K562 (cell line): ENCODE data around the gene ABHD5. TPM values are rescaled to one million over a fixed set of nuclear protein-coding genes. Genes with fewer than 3 reads are reported as not detected.

ENCODE experiments used
- BCOR ChIP-seq: fragments of 450-650 bp; IDR thresholded peaks from 2 replicates; pipeline ENCODE4 v1.6.1; 2016
- BRD9 ChIP-seq: fragments of 450-650 bp; IDR thresholded peaks from 2 replicates; pipeline ENCODE4 v1.6.1; 2018; ENCODE audit warnings: low read depth; ENCODE audit not compliant: partially characterized antibody
- GTF2E2 ChIP-seq: fragments of 200-800 bp; sonication (Bioruptor generic); IDR thresholded peaks from 2 replicates; pipeline ENCODE4 v1.6.1; 2016; ENCODE audit warnings: missing genetic modification characterization, missing compliant biosample characterization
- KLF6 ChIP-seq: fragments of 250-450 bp; sonication (Bioruptor Pico); IDR thresholded peaks from 2 replicates; pipeline ENCODE4 v1.4.0; 2020; ENCODE audit warnings: mild to moderate bottlenecking, moderate library complexity, borderline replicate concordance
- POU5F1 ChIP-seq: fragments of 150-350 bp; IDR thresholded peaks from 2 replicates; pipeline ENCODE4 v1.6.1; 2014; ENCODE audit warnings: borderline replicate concordance, low read length, low read depth, mild to moderate bottlenecking; ENCODE audit not compliant: partially characterized antibody
- PURB ChIP-seq: sonication (generic); formaldehyde crosslinking; IDR thresholded peaks from 2 replicates; pipeline ENCODE4 v1.9.0; 2021; ENCODE audit warnings: low read depth, mild to moderate bottlenecking, missing genetic modification reagents
- PYGO2 ChIP-seq: fragments of 450-650 bp; IDR thresholded peaks from 2 replicates; pipeline ENCODE4 v1.6.1; 2016; ENCODE audit warnings: mild to moderate bottlenecking, missing genetic modification characterization, moderate library complexity, missing compliant biosample characterization
- RBM17 ChIP-seq: fragments of 200-400 bp; formaldehyde crosslinking; IDR thresholded peaks from 2 replicates; pipeline ENCODE4 v1.6.1; 2017; ENCODE audit warnings: low read depth, mild to moderate bottlenecking, low read length, borderline replicate concordance
- TCFL5 ChIP-seq: fragments of 250-450 bp; sonication (Bioruptor Pico); conservative IDR thresholded peaks from 2 replicates; pipeline ENCODE4 v1.6.1; 2021; ENCODE audit warnings: mild to moderate bottlenecking, moderate library complexity, matching md5 sums
- TFAM ChIP-seq: fragments of 250-450 bp; sonication (Bioruptor Pico); conservative IDR thresholded peaks from 2 replicates; pipeline ENCODE4 v1.5.0; 2021; ENCODE audit warnings: mild to moderate bottlenecking, moderate library complexity
- ZBED1 ChIP-seq: IDR thresholded peaks from 2 replicates; pipeline ENCODE4 v1.6.1; 2014
- ZNF79 ChIP-seq: fragments of 250-450 bp; sonication (Bioruptor Pico); IDR thresholded peaks from 2 replicates; pipeline ENCODE4 v1.4.0; 2020; ENCODE audit warnings: low read depth, mild to moderate bottlenecking, moderate library complexity
- polyA plus RNA-seq, 8 experiments: library from polyadenylated mRNA; depleted of rRNA in 4 of 8; stranded (reverse) in 5 of 8; unstranded in 3 of 8; fragments of >200 nt; fragmentation: Nextera tagmentation in 2 of 8; fragmentation: Illumina TruSeq in 1 of 8; extraction: Ambion mirVana in 2 of 8; extraction: Trizol in 1 of 8; gene quantifications; 2 replicates each; pipeline versions ENCODE4 v1.2.1 to v1.2.3, GENCODE V29; 2011 to 2014; ENCODE audit warnings: inconsistent platforms in 1 of 8, missing spikeins in 1 of 8
- total RNA-seq, 7 experiments: library from RNA; depleted of rRNA in 6 of 7; stranded (reverse); fragments of >200 nt in 6 of 7; fragmentation: Illumina TruSeq in 2 of 7; extraction: Trizol in 2 of 7; gene quantifications; 2 replicates each; pipeline versions ENCODE4 v1.2.1 to v1.2.3, GENCODE V29; 2011 to 2021; ENCODE audit warnings: low replicate concordance in 1 of 7
- TF ChIP-seq, protein P1 (sequence below): fragments of 450-650 bp; IDR thresholded peaks from 2 replicates; pipeline ENCODE4 v1.6.1; 2016; ENCODE audit warnings: low read depth
- TF ChIP-seq, protein P2 (sequence below): fragments of 450-650 bp; conservative IDR thresholded peaks from 2 replicates; pipeline ENCODE4 v1.6.1; 2016; ENCODE audit warnings: missing genetic modification characterization, low read depth, mild to moderate bottlenecking, control low read depth, missing compliant biosample characterization
- TF ChIP-seq, protein P3 (sequence below): fragments of 450-650 bp; IDR thresholded peaks from 2 replicates; pipeline ENCODE4 v1.6.1; 2016
- TF ChIP-seq, protein P4 (sequence below): fragments of 200-400 bp; formaldehyde crosslinking; IDR thresholded peaks from 2 replicates; pipeline ENCODE4 v1.6.1; 2017; ENCODE audit warnings: mild to moderate bottlenecking, low read depth, low read length, moderate library complexity

Gene ABHD5
- total and polyA plus RNA-seq, 9 of the 15 experiments (the other 6 are each of a cell fraction or from before 2014, with no cell fraction given), result 27.8 to 61.7 (median 39.9) TPM

DNA sequence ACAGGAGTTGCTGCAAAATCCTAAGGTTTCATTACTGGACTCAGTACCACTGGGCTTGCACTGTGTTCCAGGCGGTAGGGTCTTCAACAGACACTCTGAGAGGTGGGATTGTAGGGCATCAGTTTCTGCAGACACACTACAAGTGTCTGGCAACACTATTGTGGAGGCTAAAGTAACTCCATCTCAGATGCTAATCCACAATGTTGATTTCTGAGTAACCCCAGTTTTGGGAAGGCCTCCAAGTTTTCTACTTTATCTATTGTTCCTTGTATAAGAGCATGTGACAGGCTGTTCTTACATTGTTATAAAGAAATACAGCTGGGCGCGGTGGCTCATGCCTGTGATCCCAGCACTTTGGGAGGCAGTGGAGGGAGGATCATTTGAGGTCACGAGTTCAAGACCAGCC is 2.5 kb upstream of the ABHD5 start (continued):
- TF ChIP-seq, protein P1, sequence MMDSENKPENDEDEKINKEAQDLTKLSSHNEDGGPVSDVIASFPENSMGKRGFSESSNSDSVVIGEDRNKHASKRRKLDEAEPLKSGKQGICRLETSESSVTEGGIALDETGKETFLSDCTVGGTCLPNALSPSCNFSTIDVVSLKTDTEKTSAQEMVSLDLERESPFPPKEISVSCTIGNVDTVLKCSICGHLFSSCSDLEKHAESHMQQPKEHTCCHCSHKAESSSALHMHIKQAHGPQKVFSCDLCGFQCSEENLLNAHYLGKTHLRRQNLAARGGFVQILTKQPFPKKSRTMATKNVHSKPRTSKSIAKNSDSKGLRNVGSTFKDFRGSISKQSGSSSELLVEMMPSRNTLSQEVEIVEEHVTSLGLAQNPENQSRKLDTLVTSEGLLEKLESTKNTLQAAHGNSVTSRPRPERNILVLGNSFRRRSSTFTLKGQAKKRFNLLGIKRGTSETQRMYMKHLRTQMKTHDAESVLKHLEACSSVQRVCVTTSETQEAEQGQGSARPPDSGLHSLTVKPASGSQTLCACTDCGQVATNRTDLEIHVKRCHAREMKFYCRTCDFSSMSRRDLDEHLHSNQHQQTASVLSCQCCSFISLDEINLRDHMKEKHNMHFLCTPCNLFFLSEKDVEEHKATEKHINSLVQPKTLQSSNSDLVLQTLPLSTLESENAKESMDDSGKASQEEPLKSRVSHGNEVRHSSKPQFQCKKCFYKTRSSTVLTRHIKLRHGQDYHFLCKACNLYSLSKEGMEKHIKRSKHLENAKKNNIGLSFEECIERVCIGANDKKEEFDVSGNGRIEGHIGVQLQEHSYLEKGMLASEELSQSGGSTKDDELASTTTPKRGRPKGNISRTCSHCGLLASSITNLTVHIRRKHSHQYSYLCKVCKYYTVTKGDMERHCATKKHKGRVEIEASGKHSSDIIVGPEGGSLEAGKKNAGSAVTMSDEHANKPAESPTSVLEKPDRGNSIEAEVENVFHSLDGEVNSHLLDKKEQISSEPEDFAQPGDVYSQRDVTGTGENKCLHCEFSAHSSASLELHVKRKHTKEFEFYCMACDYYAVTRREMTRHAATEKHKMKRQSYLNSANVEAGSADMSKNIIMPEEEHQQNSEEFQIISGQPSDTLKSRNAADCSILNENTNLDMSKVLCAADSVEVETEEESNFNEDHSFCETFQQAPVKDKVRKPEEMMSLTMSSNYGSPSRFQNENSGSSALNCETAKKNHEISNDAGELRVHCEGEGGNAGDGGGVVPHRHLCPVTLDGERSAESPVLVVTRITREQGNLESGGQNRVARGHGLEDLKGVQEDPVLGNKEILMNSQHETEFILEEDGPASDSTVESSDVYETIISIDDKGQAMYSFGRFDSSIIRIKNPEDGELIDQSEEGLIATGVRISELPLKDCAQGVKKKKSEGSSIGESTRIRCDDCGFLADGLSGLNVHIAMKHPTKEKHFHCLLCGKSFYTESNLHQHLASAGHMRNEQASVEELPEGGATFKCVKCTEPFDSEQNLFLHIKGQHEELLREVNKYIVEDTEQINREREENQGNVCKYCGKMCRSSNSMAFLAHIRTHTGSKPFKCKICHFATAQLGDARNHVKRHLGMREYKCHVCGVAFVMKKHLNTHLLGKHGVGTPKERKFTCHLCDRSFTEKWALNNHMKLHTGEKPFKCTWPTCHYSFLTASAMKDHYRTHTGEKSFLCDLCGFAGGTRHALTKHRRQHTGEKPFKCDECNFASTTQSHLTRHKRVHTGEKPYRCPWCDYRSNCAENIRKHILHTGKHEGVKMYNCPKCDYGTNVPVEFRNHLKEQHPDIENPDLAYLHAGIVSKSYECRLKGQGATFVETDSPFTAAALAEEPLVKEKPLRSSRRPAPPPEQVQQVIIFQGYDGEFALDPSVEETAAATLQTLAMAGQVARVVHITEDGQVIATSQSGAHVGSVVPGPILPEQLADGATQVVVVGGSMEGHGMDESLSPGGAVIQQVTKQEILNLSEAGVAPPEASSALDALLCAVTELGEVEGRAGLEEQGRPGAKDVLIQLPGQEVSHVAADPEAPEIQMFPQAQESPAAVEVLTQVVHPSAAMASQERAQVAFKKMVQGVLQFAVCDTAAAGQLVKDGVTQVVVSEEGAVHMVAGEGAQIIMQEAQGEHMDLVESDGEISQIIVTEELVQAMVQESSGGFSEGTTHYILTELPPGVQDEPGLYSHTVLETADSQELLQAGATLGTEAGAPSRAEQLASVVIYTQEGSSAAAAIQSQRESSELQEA, result no peak
- TF ChIP-seq, protein P2, sequence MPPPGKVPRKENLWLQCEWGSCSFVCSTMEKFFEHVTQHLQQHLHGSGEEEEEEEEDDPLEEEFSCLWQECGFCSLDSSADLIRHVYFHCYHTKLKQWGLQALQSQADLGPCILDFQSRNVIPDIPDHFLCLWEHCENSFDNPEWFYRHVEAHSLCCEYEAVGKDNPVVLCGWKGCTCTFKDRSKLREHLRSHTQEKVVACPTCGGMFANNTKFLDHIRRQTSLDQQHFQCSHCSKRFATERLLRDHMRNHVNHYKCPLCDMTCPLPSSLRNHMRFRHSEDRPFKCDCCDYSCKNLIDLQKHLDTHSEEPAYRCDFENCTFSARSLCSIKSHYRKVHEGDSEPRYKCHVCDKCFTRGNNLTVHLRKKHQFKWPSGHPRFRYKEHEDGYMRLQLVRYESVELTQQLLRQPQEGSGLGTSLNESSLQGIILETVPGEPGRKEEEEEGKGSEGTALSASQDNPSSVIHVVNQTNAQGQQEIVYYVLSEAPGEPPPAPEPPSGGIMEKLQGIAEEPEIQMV (tag), result peak; percentile 85
- peak; percentile 88 for TF ChIP-seq TCFL5 (CRISPR knock-in tag)
- peak; percentile 83 for TF ChIP-seq PYGO2
- TF ChIP-seq, protein P3, sequence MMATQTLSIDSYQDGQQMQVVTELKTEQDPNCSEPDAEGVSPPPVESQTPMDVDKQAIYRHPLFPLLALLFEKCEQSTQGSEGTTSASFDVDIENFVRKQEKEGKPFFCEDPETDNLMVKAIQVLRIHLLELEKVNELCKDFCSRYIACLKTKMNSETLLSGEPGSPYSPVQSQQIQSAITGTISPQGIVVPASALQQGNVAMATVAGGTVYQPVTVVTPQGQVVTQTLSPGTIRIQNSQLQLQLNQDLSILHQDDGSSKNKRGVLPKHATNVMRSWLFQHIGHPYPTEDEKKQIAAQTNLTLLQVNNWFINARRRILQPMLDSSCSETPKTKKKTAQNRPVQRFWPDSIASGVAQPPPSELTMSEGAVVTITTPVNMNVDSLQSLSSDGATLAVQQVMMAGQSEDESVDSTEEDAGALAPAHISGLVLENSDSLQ, result no peak
- TF ChIP-seq ZBED1, result no peak
- TF ChIP-seq GTF2E2 (tag), result no peak
- no peak for TF ChIP-seq POU5F1
- TF ChIP-seq PURB (CRISPR knock-in tag), result no peak
- peak; percentile 93 for TF ChIP-seq ZNF79 (CRISPR knock-in tag)
- TF ChIP-seq KLF6 (CRISPR knock-in tag), result peak; percentile 97
- TF ChIP-seq BCOR, result no peak
- no peak for TF ChIP-seq RBM17
- no peak for TF ChIP-seq TFAM
- no peak for TF ChIP-seq BRD9
- TF ChIP-seq, protein P4, sequence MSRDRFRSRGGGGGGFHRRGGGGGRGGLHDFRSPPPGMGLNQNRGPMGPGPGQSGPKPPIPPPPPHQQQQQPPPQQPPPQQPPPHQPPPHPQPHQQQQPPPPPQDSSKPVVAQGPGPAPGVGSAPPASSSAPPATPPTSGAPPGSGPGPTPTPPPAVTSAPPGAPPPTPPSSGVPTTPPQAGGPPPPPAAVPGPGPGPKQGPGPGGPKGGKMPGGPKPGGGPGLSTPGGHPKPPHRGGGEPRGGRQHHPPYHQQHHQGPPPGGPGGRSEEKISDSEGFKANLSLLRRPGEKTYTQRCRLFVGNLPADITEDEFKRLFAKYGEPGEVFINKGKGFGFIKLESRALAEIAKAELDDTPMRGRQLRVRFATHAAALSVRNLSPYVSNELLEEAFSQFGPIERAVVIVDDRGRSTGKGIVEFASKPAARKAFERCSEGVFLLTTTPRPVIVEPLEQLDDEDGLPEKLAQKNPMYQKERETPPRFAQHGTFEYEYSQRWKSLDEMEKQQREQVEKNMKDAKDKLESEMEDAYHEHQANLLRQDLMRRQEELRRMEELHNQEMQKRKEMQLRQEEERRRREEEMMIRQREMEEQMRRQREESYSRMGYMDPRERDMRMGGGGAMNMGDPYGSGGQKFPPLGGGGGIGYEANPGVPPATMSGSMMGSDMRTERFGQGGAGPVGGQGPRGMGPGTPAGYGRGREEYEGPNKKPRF, result no peak
